NCI-H1092 treated with DMSO at 0.1 percent for 48 hours (cell line): Measurements from ENCODE around the gene DNMT3L.
"Not testable (repeated sequence)": the region's sequence is repeated elsewhere in the genome, so short reads cannot be mapped to it uniquely, and the experiment has no call there.

Experiments used
- DNase-seq: peaks from one replicate; lab custom pipeline; 2025; lab: John Stamatoyannopoulos, UW

Gene DNMT3L

DNA sequence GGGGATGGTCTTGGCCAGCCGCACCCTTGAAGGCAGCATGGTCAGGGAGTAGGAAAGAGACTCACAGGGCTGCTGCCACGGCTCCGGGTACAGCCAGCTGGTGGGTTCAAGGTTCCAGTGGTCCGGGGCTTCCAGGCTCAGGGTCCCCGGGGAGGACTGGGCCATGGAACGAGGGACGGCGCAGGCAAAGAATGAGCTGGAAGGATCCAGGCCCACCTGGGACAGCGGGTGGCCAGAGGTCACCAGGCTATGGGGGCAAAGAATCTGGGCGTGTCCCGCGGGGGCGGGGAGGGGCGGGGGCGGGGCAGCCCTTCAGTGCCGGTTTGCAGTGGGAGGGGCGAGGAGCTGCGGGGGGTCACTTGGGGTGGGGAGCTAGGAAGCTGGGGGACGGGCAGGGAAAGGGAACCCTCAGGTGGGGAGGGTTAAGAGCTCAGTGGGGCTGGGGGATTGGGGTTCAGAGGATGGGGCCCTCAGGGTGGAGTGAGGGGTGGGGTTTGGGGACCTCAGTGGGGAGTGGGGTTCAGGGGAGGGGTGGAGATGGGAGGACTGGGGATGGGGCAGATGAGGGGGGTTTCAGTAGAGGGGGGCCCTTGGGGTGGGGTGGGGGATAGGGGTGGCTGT is at the start of gene DNMT3L:
DNMT3L (minus strand) TSS at position 223 of the 621 bp plus-strand sequence. CDS start 638 bp downstream, outside the sequence.
- no peak for DNase-seq

GRCh38 chr21:44310628-44311507 is 49.2 kb upstream of the DNMT3L start:
- no peak for DNase-seq

- no peak for DNase-seq
Measured at GRCh38 chr21:44306936-44307704, 45.4 kb upstream of the DNMT3L start.

GRCh38 chr21:44305691-44306090 is 44.0 kb upstream of the DNMT3L start:
- DNase-seq: no peak

- DNase-seq: peak; percentile 33
Measured at GRCh38 chr21:44304877-44305293, 43.2 kb upstream of the DNMT3L start.

DNA sequence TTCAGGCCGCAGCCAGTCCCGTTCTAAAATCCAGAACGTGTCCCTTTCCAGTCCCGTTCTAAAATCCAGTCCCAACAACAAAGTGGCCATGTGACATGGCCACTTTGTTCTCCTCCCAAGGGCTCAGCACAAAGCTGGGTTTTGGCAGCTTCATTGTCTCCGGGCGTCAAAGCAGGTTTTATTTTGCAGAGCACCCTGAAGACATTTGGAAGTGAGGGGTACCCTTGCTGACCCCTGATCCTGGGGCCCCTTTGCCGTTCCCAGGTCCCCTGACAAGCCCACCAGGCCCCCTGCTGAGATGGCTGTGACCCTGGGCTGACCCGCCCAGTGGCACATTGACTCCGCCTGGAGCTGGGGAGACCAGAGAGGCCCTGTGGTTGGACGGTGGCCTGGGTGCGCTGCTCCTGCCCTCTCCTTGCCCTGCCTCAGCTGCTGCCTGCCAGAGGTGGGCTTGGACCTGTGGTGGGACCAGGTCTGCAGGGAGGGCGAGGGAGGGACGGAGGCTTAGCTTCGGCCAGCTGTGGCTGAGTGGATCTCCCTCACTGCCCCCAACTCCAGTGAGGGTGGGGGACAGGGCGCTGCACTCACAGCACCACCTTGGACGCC is 42.4 kb upstream of the DNMT3L start:
- no peak for DNase-seq

GRCh38 chr21:44303490-44303981 is 41.8 kb upstream of the DNMT3L start:
- no peak for DNase-seq

GRCh38 chr21:44302573-44303401 is 41.1 kb upstream of the DNMT3L start:
- DNase-seq: not testable (repeated sequence)

DNA sequence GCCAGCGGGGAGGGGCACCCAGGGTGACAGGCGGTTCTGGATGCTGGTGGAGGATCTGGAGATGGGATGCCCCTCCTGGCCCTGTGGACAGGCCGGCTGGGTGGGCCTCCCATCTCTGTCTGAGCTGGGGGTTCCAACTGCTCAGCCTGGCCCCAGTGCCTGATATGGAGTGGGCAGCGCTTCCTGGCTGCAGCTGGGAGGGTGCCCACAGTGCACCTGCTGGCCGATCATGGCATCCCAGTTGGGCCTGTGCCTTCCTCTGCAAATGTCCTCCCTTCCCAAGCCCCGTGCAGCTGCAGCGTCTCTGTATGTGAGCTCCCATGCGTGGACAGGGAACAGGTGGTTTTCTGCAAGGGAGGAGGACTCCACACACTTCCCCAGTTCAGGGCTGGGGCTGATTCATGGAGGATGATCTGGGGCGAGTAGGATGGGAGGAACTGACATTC is 40.3 kb upstream of the DNMT3L start:
- DNase-seq: peak; percentile 40

GRCh38 chr21:44301141-44301540 is 39.4 kb upstream of the DNMT3L start:
- DNase-seq: no peak

DNA sequence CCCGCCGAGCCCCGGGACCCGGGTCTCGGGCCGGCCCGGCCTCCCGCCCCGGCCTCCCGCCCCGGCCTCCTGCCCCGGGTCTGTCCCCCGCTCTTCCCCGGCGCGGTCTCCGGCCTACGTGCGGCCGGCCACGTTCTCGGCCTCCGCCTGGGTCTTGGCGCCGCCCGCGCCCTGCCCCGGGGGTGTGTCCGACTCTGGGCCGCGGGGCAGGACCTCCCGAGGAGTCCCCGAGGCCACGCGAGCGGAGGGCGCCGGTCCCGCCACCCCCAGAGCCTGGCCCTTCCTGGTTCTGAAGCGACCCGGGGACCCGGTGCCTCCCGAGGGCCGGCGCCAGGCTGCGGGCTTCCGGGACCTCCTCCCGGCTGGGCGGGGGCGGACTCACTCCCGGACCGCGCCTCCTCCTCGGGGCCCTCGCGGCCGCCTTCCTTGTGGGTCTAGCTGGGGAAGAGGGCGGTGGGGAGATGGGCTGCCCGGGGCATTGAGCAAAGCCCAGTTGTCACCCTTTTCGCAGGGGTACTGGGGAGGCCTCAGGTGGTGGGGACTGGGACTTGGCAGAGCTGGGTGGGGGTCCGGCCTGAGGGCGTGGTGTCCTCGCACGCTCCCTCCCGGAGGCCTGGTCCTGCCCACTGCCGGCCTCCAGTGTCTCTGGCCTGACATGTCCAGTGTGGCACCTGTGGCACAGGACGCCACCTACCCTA is 38.7 kb upstream of the DNMT3L start:
- DNase-seq: peak; percentile 26

DNA sequence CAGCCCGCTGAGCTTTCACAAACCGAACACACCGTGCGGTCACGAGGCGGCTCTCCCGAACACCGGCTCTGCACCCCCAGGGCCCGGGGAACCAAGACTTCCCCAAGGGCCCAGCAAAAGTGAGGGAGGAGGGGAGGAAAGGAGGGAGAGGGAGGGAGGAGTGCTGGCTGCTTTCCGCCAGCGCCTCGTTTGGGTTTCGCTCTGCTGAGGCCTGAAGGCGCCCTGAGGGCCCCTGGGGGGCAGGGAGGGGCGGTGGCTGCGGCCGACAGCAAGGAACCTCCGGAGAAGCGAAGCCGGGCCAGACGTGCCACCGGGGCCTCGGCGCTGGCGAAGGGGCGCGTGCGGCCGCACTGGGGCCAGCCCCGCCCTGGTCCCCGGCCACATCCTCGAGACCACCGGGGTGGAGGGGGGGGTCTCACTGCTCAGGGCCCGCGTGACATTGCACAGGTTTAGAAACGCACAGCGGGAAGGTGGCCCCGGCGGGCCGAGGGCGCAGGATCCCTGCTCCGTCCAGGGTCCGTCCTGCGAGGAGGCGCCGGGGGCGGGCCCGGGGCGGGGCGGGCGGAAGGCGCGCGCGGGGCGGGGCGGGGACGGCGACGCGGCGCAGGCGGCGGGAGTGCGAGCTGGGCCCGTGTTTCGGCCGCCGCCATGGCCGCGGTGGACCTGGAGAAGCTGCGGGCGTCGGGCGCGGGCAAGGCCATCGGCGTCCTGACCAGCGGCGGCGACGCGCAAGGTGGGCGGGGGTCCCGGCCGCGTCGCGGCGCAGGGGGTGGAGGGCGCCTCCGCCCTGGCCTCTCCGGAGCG is 38.0 kb upstream of the DNMT3L start, which contains the start of gene PFKL:
PFKL (plus strand) TSS at position 596 of the 804 bp plus-strand sequence; CDS start at position 649, 53 bp downstream.
- DNase-seq: peak; percentile 37

DNA sequence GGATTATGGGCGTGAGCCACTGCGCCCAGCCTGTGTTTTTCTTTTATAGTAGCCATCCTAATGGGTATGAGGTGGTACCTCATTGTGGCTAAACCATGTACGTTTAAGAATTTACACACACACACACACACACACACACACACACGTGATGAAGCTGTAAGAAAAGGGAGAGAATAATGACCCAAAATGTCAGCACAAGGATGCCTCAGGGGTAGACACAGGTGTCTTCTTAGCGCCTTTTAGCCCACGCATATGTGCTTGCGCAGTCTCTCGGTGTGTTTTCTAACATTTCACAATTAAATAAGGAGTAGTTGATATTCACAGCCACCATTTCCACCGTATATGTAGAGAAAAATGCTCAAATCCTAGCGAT is 37.4 kb upstream of the DNMT3L start:
- no peak for DNase-seq

DNA sequence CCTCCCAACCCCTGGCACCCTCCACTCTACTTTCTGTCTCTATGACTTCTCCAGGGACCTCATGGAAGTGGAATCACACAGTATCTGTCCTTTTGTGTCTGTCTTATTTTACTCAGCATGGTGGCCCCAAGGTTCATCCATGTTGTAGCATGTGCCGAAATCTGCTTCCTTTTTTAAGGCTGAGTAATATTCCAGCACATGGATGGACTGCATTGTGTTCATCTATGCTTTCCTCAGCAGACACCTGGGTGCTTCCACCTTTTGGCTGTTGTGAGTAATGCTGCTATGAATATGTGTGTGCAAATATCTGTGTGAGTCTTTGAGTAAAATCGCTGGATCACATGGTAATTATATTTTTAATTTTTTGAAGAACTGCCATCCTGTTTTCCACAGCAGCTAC is 36.6 kb upstream of the DNMT3L start:
- DNase-seq: no peak

DNA sequence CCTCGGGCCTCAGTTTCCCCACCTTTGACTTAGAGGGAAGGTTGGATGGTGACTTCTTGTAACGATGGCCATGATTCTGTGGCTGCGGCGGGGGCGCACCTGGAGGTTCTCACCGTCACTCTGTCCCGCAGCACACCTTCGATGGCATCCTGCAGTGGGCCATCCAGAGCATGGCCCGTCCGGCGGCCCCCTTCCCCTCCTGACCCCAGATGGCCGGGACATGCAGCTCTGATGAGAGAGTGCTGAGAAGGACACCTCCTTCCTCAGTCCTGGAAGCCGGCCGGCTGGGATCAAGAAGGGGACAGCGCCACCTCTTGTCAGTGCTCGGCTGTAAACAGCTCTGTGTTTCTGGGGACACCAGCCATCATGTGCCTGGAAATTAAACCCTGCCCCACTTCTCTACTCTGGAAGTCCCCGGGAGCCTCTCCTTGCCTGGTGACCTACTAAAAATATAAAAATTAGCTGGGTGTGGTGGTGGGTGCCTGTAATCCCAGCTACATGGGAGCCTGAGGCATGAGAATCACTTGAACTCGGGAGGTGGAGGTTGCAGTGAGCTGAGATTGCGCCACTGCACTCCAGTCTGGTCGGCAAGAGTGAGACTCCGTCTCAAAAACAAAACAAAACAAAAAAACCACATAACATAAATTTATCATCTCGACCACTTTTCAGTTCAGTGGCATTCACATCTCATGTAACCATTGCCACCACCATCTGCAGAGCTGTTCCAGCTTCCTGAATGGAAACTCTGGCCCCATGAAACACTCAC is 36.0 kb upstream of the DNMT3L start:
- DNase-seq: peak; percentile 83

- no peak for DNase-seq
Measured at GRCh38 chr21:44296916-44297315, 35.2 kb upstream of the DNMT3L start.

DNA sequence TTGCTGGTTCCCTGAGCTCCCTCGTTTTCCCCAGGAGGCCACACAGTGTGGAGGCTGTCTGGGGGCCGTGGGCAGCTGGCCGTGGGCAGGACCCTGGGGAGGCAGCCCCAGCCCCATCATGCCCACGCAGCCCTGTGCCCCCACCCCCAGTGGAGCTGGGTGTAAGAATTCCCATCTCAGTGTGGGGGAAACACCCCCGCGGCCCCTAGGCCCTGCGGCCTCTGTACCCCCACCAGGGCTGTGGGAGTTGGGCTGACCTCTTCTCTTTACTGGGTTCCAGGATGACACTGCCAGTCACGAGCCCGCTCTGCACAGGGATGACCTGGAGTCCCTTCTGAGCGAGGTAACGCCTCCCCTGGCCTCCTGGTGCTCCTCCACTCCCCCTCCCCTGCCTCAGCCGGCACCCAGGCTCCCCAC is 34.4 kb upstream of the DNMT3L start:
- no peak for DNase-seq

DNA sequence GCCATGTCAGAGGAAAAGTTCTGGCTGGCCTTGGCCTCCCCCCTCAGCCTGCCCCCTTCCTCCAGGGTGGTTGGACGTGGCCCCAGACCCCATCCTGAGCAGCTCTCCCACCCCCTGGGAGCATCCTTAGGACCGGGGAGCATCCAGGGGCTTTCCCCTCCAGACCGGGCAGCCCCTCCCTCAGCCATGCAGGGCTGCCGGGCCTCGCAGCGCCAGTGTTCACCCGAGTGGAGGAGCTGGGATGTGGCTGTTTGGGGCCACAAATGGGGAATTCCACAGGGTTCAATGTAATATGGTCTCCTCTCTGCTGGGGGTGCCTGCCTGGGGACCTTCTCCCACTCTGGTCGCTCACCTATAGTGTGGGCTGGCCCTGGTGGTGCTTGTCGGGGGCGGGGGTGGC is 33.9 kb upstream of the DNMT3L start:
- DNase-seq: no peak

DNA sequence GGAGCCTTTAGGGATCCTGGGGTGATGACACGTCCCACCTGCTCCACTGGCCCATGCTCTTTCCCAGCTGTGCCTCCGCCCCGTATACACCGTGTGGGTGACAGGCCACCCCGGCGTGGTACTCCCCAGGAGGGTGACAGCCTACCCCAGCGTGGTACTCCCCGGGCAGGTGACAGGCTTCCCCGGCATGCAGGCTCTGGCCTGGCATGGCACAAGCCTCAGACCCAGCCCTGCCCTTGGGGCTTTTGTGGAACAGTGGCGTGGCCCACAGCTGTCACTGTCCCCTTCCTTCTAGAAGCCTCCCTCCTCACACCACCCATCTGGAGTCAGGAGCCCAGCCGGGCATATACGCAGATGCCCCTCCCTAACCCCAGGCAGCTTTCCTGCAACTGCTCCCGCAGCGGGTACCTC is 33.5 kb upstream of the DNMT3L start:
- no peak for DNase-seq
